OCI-LY3 (cell line): ENCODE data around the gene BCOR.

ENCODE experiments used
- EZH2phosphoT487 ChIP-seq: fragments of 200-600 bp; shearing (Covaris generic); IDR thresholded peaks from 2 replicates; pipeline ENCODE4 v1.6.1; 2018; ENCODE audit warnings: antibody characterized with exemption, mixed run types, low read depth
- TF ChIP-seq, protein P1 (sequence below): fragments of 200-600, 300-600 bp; sonication (generic); IDR thresholded peaks from 2 replicates; pipeline ENCODE4 v1.5.1; 2014; ENCODE audit warnings: antibody characterized with exemption, low read length, low read depth

DNA sequence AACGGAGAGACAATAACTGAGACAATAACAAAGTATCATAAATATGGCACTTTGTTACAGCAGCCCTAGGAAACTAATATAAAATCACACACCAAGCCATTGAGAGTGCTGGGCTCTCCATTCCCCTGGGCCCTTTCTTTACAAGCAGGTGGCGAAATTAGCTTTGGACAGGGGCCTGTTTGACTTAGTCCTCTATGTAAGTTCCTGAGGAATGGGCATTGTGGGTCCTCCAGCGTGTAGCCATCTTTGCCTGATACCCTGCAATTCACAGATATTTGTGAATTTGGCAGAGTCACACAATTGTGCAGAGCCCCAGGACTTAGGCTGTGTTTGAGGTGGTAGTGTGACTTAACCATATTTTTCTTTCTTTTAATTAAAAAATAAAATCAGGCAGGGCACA lies 67.6 kb downstream of the BCOR start:
- TF ChIP-seq, protein P1, sequence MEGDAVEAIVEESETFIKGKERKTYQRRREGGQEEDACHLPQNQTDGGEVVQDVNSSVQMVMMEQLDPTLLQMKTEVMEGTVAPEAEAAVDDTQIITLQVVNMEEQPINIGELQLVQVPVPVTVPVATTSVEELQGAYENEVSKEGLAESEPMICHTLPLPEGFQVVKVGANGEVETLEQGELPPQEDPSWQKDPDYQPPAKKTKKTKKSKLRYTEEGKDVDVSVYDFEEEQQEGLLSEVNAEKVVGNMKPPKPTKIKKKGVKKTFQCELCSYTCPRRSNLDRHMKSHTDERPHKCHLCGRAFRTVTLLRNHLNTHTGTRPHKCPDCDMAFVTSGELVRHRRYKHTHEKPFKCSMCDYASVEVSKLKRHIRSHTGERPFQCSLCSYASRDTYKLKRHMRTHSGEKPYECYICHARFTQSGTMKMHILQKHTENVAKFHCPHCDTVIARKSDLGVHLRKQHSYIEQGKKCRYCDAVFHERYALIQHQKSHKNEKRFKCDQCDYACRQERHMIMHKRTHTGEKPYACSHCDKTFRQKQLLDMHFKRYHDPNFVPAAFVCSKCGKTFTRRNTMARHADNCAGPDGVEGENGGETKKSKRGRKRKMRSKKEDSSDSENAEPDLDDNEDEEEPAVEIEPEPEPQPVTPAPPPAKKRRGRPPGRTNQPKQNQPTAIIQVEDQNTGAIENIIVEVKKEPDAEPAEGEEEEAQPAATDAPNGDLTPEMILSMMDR: no peak
- no peak for TF ChIP-seq EZH2phosphoT487
